ENCODE data around the gene SLC4A3.
A peak's percentile ranks its signal among the peaks of the same experiment; 100 is the strongest.

The SLC4A3 gene

DNA sequence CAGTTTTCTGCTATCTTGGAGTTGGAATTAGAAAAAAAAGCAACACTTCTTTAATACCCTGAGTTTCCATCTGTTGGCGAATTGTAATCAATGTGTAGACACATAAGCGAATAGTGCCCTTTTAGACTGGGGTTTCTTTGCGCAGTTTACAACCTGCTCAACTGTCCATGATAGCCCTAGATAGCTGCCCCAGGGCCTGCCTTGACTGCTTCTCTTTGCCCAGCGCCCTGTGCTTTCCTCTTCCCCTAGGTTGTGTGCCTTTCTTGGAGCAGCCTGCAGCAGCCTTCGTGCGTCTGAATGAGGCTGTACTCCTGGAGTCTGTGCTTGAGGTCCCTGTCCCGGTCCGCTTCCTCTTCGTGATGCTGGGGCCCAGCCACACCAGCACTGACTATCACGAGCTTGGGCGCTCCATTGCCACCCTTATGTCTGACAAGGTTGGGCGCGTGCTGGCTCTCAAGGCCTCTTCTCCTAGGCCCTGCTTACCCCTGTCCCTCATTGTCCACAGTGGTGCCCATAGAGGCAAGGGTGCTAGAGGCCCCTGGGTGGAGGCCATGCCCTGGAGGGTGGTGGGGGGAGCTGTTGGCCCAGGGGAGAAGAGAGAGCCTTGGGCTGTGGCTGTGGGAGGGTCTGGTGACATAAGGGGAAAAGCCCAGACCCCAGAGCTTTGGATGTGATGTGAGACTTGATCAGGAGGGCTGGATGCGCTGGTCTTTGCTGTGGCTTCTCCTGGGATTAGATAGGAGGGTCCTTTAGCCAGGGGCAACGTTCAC is 6.9 kb downstream of the SLC4A3 start:
- no peak for DNase-seq

- no peak for DNase-seq
Measured at GRCh38 chr2:219634951-219635751, 7.7 kb downstream of the SLC4A3 start.

- DNase-seq, result no peak
Measured at GRCh38 chr2:219636144-219636915, 8.9 kb downstream of the SLC4A3 start.

DNA sequence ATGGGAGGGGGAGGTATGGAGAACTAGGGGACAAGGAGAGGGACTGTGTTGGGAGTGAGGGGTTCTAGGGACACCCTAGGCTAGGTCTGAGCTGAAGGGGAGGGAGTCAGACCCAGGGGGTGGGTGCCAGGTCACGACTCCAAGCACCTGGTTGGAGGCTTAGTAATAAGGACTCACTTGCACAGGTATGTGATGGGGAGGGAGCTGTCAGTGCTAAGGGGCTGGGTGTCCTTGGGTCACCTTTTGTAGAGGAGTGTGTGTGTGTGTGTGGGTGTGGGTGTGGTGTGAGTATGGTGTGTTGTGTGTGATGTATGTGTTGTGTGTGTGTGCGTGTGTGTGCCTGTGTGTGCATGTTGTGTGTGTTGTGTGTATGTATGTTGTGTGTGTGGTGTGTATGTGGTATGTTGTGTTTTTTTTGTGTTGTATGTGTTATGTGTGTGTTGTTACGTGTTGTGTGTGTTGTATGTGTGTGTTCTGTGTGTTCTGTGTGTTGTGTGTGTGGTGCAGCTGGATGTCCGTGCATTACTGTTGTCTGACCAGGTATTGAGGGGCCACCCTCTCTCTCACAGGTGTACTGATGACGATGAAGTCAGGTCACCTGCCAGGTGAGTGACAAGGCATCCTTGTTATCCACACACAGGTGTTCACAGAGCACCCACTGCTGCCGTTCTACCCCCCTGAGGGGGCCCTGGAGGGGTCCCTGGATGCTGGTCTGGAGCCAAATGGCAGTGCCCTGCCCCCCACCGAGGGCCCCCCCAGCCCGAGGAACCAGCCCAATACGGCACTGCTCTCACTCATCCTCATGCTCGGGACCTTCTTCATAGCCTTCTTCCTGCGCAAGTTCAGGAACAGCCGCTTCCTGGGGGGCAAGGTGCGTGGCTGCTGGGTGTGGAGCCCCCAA is 9.8 kb downstream of the SLC4A3 start:
- no peak for DNase-seq

DNA sequence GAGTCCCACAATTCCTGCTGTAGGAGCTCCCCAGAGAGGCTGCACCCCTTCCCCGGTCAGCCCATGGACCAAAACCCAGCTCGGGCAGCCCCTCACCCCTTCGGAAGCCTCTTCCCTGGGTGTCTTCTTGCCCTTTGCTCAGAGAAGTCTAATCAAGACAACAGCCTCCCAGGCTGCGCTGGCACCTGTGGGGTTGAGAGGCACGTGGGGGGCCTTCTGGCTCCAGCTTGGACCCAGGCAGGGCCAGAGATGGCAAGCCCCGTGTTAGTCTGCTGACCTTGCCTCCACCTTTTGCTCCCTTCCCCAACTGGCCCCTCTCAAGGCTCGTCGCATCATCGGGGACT is 10.4 kb downstream of the SLC4A3 start:
- DNase-seq, result no peak

DNA sequence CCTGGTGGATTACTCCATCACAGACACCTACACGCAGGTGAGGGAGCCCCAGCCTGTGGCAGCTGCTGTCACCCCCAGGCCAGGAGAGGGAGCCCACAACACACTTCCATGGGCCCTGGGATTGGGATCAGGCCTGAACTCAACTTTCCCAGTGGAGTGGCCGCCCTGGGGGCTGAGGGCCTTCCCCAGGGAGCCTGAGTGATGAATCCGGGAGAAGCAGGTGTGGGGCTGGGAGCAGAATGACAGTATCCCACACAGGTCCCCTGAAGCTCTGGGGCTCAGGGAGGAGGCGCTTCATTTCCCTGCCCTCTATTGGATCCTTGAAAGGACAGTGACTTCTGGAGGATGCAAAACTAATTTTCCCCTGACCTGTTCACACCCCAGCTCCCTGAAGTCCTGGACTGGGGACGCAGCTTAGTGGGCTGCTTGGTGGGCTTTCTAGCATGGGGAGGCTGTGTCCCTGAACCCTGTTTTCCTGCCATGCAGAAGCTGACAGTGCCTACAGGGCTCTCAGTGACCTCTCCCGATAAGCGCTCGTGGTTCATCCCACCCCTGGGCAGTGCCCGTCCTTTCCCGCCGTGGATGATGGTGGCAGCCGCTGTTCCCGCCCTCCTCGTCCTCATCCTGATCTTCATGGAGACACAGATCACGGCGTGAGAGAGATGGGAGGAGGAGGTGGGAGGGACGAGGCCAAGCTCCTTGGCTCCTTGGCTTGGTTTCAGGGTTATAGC is 11.0 kb downstream of the SLC4A3 start:
- no peak for DNase-seq

DNA sequence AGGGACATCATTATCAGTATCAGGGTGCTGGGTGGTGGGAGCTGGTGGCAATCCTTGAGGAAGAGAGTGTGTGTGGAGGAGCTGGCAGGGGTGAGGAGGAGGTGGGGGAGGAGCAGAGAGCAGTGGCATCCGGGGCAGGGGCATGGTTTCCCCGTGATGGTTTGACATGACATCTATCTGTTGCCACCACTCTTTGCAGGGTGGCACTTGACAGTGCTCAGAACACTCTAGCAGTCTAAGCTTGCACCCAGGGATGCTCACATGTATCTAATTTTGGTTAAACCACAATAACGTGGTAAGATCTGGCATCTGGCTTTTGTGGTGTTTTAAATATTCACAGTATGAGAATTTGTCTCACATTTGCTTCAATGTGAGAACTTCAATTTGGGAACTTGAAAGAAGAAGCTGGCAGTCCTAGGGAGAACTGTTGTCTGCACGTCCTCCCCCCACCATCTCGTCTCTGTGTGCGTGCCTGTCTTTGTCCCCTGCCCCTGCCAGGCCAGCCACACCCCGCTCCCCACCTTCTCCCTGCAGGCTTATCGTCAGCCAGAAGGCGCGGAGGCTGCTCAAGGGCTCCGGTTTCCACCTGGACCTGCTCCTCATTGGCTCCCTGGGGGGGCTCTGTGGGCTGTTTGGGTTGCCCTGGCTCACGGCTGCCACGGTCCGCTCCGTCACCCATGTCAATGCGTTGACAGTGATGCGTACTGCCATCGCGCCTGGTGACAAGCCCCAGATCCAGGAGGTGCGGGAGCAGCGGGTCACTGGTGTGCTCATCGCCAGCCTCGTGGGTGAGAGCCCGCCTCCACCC is 11.7 kb downstream of the SLC4A3 start:
- no peak for DNase-seq

DNA sequence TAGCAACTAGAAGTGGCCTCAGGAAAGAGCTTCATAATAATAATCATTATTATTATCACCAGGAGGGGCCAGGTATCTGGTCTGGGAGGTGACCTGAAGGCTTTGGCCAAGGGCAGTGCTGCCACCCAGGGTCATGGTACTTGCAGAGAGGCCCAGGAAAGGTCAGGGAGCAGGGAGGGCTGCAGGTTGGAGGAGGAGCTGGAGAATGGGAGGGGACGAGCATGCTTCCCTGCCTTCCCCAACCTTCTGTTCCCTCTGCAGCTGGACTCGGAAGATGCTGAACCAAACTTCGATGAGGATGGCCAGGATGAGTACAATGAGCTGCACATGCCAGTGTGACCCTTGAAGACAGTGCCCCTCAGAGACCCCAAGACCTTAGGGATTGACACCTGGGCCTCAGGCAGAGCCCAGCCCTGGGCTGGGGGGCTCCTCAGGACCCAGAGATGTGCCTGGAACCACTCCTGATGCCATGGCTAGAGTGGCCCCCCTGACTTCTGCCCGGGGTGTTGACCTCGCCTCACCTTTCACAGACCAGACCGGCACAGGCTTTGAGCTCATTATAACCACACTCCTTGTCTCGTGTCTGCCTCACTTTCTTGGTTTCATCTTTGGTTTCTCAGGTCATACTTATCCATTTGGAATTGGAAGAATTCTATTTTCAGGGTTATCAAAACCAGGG is 14.1 kb downstream of the SLC4A3 start:
- DNase-seq, result no peak

GRCh38 chr2:219642069-219642454 is 14.6 kb downstream of the SLC4A3 start:
- no peak for DNase-seq

DNA sequence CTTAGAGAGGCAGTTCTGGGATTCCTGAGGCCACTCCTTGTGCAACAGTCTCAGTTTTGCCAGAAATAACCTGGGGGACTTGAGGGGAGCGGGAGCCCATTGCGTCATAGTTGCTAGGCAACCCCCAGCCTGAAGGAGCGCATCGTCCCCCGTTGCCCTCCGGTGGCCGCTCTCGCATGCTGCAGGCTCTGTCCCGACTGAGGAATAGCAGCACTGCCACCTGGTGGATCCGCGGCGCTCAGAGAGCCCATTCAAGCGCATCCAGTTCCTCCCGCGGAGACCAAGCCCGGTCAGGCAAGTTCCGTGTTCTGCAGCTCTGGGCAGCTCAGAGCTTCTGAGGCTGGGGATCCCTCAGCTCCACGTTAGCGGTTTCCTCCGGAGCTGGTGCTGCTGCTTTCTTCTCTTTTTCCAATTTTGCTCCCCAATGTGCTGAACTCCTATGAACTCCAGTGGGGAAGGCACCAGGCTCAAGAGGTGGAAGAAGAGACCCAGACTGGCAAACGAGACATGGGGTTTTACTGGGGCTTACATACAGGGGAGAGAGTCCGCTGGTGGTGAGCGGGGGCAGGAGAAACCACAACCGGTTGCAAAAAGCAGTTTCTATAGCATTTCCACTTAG is 15.1 kb downstream of the SLC4A3 start:
- peak; percentile 97 to 98 (median 97) for DNase-seq

DNA sequence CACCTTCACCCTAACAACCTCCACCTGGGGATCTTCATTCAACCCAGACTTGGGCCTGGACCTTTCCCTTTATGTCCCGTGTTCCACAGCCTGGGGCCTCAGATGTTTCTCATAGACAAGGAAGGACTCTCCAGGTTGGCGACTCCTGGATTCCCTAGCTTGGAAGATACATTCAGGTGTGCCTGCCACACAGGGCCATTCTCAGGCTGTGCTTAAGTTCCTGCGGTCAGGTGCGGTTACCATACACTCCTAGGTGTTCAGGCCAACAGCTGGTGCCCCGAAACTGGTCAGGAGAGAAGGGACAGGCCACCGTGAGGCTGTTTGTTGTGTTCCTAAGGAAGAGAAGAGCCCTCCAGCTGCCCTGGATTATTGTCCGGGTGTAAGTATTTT is 15.6 kb downstream of the SLC4A3 start:
- DNase-seq, result no peak

DNA sequence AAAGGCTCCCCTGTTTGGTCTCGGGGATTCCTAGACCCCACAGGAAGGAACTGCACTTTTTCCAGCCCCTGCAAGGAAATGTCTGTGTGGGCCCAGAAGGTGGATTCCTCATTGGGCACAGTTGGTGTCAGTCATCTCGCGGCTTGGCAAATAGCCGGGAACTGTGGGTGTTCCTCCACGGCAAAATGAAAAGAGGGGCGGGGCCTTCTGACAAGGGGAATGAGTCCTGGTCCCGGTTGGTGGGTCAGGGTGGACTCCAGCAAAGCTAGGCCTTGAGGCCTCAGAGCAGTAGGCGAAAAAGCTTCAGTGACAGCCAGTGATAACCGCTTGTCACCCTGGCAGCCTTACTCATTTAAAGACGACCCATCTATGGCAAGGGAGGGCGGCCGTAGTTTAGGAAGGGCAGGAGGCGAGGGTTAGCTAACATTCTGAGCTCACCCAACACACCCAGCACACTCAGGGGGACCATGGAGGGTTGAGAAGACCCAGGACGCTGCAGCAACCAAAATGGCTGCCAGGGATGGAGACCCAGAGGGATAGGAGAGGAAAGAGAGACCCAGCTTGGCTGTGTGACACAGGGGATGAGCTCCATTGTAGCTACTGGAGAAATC is 16.5 kb downstream of the SLC4A3 start:
- no peak for DNase-seq

DNA sequence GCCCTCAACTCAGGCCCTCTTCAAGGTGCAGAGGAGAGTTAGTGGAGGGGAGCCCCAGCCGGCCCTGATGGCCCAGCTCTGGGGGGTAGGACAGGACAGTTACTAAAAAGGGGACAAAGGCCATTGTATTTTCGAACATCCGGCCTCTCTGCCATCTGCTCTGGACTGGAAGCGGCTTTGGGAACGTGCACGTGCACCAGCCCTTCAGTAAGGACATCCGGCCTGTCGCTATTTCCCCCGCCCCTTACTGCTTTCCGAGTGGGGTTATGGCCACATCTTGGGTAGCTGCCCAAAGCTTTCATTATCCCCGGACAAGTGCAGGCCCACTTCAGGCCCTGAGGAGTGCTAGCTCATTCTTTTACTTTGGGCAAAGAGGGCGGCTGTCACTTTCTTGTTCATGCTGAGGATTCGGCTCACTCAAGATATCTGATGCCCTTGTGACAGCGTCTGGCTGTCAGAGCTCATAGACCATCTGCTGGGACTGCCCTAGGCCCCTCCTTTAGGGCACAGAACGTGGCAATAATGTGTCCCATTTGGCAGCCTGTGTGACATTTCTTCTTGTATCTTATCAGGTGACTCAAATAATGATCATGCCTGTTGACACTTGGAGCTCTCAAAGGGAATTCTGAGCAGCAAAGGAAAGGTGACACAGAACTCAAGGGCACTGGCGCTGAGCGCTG is 17.5 kb downstream of the SLC4A3 start:
- DNase-seq, result no peak

DNA sequence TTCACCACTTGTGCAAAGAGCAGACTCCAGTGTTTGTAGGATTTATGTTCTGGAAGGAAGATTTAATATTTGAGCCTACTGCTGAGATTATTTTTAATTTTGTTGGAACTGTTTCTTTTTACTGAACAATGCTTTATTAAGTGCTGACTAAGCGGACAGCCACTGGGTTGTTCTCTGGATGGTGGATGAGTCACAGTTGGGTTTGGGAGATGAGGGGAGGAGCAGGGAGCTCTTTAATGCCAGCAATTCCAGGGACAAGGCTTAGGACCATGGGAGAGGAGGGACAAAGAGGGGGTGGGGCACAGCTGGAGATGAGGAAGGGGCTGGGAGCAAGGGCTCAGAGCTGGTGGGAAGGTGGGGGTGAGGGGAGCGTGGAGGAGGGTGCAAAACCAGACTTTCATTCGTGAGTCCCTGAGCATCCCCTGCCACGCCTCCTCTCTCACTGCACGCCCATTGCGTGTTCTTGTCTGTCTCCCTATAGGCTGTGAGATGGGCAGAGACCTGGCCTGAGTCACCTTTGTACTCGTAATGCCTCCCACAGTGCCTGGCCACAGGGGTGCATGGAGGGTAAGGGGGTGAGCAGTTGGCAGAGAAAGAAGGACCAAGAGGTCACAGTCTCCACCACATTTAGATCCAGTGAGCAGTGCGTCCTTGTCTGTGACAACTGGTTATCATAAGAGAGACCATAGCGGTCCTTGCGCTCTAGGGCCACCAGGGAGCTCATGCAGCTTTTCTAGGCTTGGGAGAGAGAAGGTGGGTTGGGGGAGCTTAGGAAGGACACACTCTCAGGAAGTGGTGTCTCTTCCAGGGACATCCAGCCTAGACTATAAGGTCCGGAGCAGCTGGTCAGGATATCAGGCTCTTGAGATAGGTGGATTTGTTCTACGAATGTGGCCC is 18.4 kb downstream of the SLC4A3 start:
- DNase-seq, result peak in 2 of 3 donors; percentile 33 to 47

- DNase-seq, result no peak
Measured at GRCh38 chr2:219648176-219648575, 20.7 kb downstream of the SLC4A3 start.

DNA sequence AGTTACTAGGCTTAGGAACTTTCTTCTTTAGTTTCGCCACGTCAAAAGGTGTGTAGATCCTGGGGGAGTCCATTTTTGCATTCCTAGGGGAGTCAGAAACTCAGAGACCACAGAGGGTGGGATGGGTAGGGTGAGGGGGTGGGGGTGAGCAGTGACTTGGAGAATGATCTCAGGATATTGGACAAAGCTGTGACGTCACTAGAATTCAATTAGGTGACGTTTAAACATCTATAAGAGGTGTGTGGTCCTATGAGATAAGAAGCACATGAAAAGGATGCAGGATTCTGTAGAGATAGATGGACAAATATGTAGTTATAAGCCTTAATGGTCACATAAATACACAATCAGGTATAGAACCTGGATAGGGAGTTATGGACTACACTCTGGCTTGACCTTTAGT is 21.5 kb downstream of the SLC4A3 start:
- DNase-seq, result no peak

GRCh38 chr2:219650426-219651248 is 23.2 kb downstream of the SLC4A3 start:
- no peak for DNase-seq
